Subcutaneous adipose tissue (tissue), 4 donors: ENCODE data around the gene BOLA1. TPM values are rescaled to one million over a fixed set of nuclear protein-coding genes. Genes with fewer than 3 reads are reported as not detected.

Source experiments
- total RNA-seq, 4 donors: library from RNA; depleted of rRNA; stranded (reverse); fragments of >200 nt; gene quantifications; one replicate each; pipeline ENCODE4 v1.1.0, GENCODE V29; 2016
- TF ChIP-seq, protein P1 (sequence below): fragments of 450-650 bp; IDR thresholded peaks from one replicate; pipeline ENCODE4 v1.5.1; 2016; ENCODE audit warnings: low read depth, mild to moderate bottlenecking, control low read depth, antibody characterized with exemption, moderate library complexity

Gene BOLA1
- total RNA-seq, 4 donors from 2014 or later, result 19.7 to 31.6 (median 23.0) TPM

DNA sequence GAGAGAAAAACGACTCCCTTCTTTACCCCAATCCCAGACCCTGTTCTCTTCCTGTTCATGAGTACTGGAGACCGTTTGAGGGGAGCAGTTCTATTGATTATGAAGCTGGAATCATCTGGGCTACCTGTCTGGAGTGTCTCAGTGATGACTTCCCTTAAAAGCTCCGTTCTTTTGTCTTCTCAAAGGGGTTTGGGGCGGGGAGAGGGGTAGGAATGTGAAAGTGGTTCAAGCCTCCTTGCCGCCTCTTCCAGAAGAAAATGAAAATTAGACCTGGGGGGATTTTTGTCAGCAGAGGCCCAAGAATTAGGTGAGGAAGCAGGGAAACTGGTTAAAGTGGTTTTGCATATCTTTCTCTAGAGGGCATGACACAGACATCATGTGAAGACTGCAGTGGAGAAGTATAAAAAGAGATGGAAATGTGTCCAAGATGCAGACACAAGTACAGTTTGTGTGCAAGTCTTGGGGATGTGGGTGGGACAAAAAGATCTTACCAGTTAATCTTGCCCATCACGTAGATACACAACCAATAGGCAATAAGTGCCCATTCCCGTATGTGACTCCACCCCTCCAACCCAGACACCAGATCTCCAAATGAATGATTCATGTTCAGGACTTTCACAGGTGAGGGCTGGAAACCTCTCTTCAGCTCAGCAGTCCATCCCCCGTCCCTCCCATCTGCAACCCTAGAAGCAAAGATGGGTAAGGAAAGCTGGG is 37.8 kb downstream of the BOLA1 start:
- TF ChIP-seq, protein P1, sequence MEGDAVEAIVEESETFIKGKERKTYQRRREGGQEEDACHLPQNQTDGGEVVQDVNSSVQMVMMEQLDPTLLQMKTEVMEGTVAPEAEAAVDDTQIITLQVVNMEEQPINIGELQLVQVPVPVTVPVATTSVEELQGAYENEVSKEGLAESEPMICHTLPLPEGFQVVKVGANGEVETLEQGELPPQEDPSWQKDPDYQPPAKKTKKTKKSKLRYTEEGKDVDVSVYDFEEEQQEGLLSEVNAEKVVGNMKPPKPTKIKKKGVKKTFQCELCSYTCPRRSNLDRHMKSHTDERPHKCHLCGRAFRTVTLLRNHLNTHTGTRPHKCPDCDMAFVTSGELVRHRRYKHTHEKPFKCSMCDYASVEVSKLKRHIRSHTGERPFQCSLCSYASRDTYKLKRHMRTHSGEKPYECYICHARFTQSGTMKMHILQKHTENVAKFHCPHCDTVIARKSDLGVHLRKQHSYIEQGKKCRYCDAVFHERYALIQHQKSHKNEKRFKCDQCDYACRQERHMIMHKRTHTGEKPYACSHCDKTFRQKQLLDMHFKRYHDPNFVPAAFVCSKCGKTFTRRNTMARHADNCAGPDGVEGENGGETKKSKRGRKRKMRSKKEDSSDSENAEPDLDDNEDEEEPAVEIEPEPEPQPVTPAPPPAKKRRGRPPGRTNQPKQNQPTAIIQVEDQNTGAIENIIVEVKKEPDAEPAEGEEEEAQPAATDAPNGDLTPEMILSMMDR, result no peak

DNA sequence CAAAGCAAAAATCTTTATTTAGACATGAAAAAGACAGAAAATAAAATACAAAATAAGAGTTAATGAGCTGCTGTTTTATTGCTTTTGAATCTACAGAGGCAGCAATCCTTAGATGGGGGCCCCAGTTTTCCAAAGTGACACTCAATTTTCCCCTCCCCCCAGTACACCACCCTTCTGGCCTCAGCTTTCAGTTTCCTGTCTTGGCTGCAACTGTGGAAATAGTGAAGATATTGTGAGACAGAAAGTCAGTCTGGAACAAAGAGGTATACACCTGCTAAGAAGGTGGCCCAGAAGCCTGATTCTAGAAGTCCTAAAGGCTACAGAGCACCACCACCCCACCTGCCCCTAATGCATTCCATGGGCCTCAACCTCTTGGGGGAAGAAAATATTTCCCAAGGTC is 38.4 kb downstream of the BOLA1 start:
- TF ChIP-seq, protein P1, result no peak

DNA sequence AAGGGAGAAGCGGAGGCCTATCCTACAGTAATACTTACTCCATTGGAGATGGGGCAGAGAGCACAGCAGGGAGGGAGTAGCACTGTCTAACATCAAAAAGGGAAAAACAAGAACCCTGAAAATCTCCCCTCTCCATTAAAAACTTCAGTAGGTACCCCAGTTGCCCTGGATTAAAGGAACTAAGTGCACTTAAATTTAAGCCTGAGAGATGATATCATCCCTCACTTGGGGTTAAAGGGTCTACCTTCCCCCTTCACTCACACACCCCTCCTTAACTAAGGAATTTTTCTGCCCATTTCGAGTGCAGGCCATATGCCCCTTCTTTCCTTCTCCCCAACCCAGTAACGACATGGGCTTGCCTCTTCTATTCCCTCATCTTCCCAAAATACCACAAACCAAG is 41.1 kb downstream of the BOLA1 start:
- TF ChIP-seq, protein P1, result no peak

DNA sequence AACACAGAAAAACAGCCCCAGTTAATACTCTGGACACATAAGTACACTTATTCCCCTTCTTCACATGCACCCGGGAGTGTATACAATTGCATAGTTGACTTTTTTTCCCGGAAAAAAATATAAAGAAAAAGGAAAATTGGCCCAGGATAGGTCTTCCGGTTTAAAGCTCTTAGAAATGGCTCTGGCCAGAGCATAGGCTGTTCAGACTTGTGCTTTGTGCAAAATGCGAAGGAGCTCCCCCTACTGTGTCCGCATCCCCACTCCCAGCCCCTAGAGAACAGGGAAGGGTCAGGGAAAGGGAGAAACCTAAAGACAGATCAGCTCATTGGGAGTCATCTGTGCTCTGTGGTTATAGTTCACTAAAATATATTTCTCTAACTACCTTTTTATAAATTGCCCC is 42.8 kb downstream of the BOLA1 start:
- TF ChIP-seq, protein P1, result no peak

GRCh38 chr1:149942885-149943284 is 43.5 kb downstream of the BOLA1 start:
- TF ChIP-seq, protein P1, result no peak

GRCh38 chr1:149945206-149945605 is 45.8 kb downstream of the BOLA1 start:
- TF ChIP-seq, protein P1, result no peak

DNA sequence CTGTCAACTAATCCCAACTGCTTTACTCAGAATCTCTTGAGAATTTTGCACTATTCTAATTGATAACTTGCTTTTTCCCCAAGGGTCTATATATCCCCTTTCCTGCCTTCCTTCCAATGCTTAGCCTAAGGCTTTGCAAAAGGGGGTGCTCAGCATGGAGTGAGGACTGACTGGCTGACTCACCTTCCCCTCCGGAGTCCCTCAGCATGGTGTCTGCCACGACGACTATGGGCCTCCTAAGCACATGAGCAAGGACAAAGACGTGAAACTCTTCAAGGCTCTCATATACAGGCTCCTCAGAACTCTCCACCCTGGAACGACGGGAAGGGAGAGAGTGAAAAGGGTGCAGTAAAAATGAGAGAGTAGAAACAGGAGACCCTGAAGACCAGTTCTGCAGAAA is 50.5 kb downstream of the BOLA1 start:
- TF ChIP-seq, protein P1, result no peak

Other genes starting within 250 kb of the BOLA1 start
- 10 to 100 TPM in 1 of 4 donors, 1 to 10 TPM in 1, not detected in 2; 3.7 to 24.3 TPM for gene FCGR1A, start 116.9 kb upstream of the BOLA1 start, total RNA-seq
- under 1 TPM in 3 of 4 donors, not detected in 1; 0.19 to 0.51 (median 0.22) TPM for gene SV2A, start 18.3 kb downstream of the BOLA1 start, total RNA-seq
- gene SF3B4, start 28.2 kb downstream of the BOLA1 start, total RNA-seq, result 10 to 100 TPM in 1 of 4 donors, 1 to 10 TPM in 3; 6.4 to 20.5 (median 7.8) TPM
- gene MTMR11, start 37.3 kb downstream of the BOLA1 start, total RNA-seq, result 10 to 100 TPM in 1 of 4 donors, 1 to 10 TPM in 3; 2.1 to 13.6 (median 3.7) TPM
- gene OTUD7B, start 111.2 kb downstream of the BOLA1 start, total RNA-seq, result 10 to 100 TPM; 16.0 to 41.4 (median 30.0) TPM
- gene VPS45, start 168.2 kb downstream of the BOLA1 start, total RNA-seq, result 10 to 100 TPM; 28.1 to 54.6 (median 38.4) TPM